ENCODE measurements around the gene DIP2C. TPM values are rescaled to one million over a fixed set of nuclear protein-coding genes. Genes with fewer than 3 reads are reported as not detected.
"Not testable (repeated sequence)": the region's sequence is repeated elsewhere in the genome, so short reads cannot be mapped to it uniquely, and the experiment has no call there.

The DIP2C gene
- polyA plus RNA-seq, 2 donors: 2.2 to 2.7 TPM

DNA sequence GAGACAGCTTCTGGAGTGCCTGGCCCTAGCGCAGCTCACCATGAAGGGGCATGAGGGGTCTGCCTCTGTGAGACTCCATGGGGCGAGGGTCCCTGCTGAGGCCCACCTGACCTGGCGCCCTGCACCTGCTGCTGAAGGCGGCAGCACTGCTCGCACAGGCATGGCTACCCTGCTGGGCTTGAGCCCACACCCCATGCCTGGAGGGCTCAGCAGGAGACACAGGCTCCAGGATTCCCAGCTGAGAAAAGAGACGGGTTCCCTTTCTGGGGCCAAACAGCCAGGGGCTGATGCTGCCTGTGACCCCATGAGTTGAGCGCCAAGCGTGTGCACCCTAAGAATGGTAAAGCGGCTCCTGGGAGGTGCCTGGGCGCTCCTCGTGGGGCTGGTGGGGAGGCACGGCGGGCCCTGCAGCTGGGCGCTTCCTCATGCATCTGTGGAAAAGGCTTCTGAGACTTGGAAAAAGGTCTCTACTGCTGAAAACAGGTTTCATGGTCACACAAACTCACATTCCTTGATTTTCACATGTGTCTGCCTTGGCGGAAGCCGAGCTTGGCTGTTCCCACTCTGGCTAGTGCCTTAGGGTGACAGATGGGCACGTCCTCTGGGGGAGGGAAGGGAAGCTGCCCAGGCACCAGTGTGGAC is 320.8 kb downstream of the DIP2C start:
- Histone ChIP-seq H3K4me1 (ENCODE audit: control insufficient read depth in 2 of 2, insufficient read depth in 2 of 2, low read length in 1 of 2) (no peaks in the 10 kb centered on the region), H3K9me3 (ENCODE audit: control insufficient read depth in 2 of 2, insufficient read depth in 1 of 2, low read depth in 1 of 2, low read length in 1 of 2) (no peaks in the 10 kb centered on the region), H3K27me3 (ENCODE audit: control insufficient read depth in 1 of 2, insufficient read depth in 2 of 2, low read length in 2 of 2) (no peaks in the 10 kb centered on the region), H3K36me3 (ENCODE audit: control insufficient read depth in 2 of 2, insufficient read depth in 2 of 2, low read length in 1 of 2) (peaks cover 12 to 13% of the 10 kb centered on the region in 2 donors), H3K4me3 (ENCODE audit: low read depth in 1 of 2, low read length in 2 of 2) (no peak overlapping the region), H3K27ac (ENCODE audit: low read depth in 2 of 2, low read length in 1 of 2) (no peak overlapping the region)
- 93% methylated on average over 17 of the region's 17 CpGs for WGBS, 2 donors

DNA sequence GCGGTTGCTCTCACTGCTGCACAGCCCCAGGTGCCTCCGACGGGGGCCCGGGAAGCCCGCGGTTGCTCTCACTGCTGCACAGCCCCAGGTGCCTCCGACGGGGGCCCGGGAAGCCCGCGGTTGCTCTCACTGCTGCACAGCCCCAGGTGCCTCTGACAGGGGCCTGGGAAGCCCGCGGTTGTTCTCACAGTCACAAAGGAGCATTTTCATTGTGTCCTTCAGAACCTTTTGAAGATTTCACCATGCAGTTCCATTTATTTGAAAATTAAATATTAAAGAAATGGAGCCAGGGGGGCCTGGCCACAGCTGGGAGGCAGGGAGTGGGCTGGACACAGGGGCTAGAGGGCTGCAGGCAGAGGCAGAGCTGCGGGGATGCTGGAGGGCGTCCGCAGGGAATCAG is 321.4 kb downstream of the DIP2C start:
- not testable (repeated sequence) for H3K27me3 ChIP-seq (ENCODE audit: control insufficient read depth in 1 of 2, insufficient read depth in 2 of 2, low read length in 2 of 2); H3K27ac ChIP-seq (ENCODE audit: low read depth in 2 of 2, low read length in 1 of 2); H3K4me3 ChIP-seq (ENCODE audit: low read depth in 1 of 2, low read length in 2 of 2); H3K9me3 ChIP-seq (ENCODE audit: control insufficient read depth in 2 of 2, insufficient read depth in 1 of 2, low read depth in 1 of 2, low read length in 1 of 2); H3K4me1 ChIP-seq (ENCODE audit: control insufficient read depth in 2 of 2, insufficient read depth in 2 of 2, low read length in 1 of 2)
- WGBS, 2 donors: 92 to 94% methylated on average over 10 of the region's 16 CpGs
- H3K36me3 ChIP-seq (ENCODE audit: control insufficient read depth in 2 of 2, insufficient read depth in 2 of 2, low read length in 1 of 2): peaks cover 16% of the 10 kb centered on the region in 2 donors

- peaks cover 16 to 17% of the 10 kb centered on the region in 2 donors for H3K36me3 ChIP-seq (ENCODE audit: control insufficient read depth in 2 of 2, insufficient read depth in 2 of 2, low read length in 1 of 2)
- no peaks in the 10 kb centered on the region for H3K4me1 ChIP-seq (ENCODE audit: control insufficient read depth in 2 of 2, insufficient read depth in 2 of 2, low read length in 1 of 2)
- no peaks in the 10 kb centered on the region for H3K9me3 ChIP-seq (ENCODE audit: control insufficient read depth in 2 of 2, insufficient read depth in 1 of 2, low read depth in 1 of 2, low read length in 1 of 2)
- H3K4me3 ChIP-seq (ENCODE audit: low read depth in 1 of 2, low read length in 2 of 2): no peak overlapping the region
- no peak overlapping the region for H3K27ac ChIP-seq (ENCODE audit: low read depth in 2 of 2, low read length in 1 of 2)
- no peaks in the 10 kb centered on the region for H3K27me3 ChIP-seq (ENCODE audit: control insufficient read depth in 1 of 2, insufficient read depth in 2 of 2, low read length in 2 of 2)
- WGBS, 2 donors: 89 to 94% methylated on average over 17 to 20 of the region's 25 CpGs
Measured at GRCh38 chr10:367636-368035, 321.8 kb downstream of the DIP2C start.

- no peak overlapping the region for H3K4me3 ChIP-seq (ENCODE audit: low read depth in 1 of 2, low read length in 2 of 2)
- WGBS, 2 donors: 92% methylated on average over 12 of the region's 12 CpGs
- H3K36me3 ChIP-seq (ENCODE audit: control insufficient read depth in 2 of 2, insufficient read depth in 2 of 2, low read length in 1 of 2): peaks cover 16 to 21% of the 10 kb centered on the region in 2 donors
- H3K9me3 ChIP-seq (ENCODE audit: control insufficient read depth in 2 of 2, insufficient read depth in 1 of 2, low read depth in 1 of 2, low read length in 1 of 2): no peaks in the 10 kb centered on the region
- H3K27ac ChIP-seq (ENCODE audit: low read depth in 2 of 2, low read length in 1 of 2): no peak overlapping the region
- H3K4me1 ChIP-seq (ENCODE audit: control insufficient read depth in 2 of 2, insufficient read depth in 2 of 2, low read length in 1 of 2): no peaks in the 10 kb centered on the region
- no peaks in the 10 kb centered on the region for H3K27me3 ChIP-seq (ENCODE audit: control insufficient read depth in 1 of 2, insufficient read depth in 2 of 2, low read length in 2 of 2)
Measured at GRCh38 chr10:366186-366585, 323.3 kb downstream of the DIP2C start.

GRCh38 chr10:364267-364775 is 325.1 kb downstream of the DIP2C start:
- Histone ChIP-seq H3K36me3 (ENCODE audit: control insufficient read depth in 2 of 2, insufficient read depth in 2 of 2, low read length in 1 of 2) (peaks cover 16 to 21% of the 10 kb centered on the region in 2 donors), H3K27me3 (ENCODE audit: control insufficient read depth in 1 of 2, insufficient read depth in 2 of 2, low read length in 2 of 2) (no peaks in the 10 kb centered on the region), H3K9me3 (ENCODE audit: control insufficient read depth in 2 of 2, insufficient read depth in 1 of 2, low read depth in 1 of 2, low read length in 1 of 2) (no peaks in the 10 kb centered on the region), H3K4me1 (ENCODE audit: control insufficient read depth in 2 of 2, insufficient read depth in 2 of 2, low read length in 1 of 2) (no peaks in the 10 kb centered on the region), H3K27ac (ENCODE audit: low read depth in 2 of 2, low read length in 1 of 2) (no peak overlapping the region), H3K4me3 (ENCODE audit: low read depth in 1 of 2, low read length in 2 of 2) (no peak overlapping the region)
- 94 to 95% methylated on average over 24 of the region's 24 CpGs for WGBS, 2 donors

DNA sequence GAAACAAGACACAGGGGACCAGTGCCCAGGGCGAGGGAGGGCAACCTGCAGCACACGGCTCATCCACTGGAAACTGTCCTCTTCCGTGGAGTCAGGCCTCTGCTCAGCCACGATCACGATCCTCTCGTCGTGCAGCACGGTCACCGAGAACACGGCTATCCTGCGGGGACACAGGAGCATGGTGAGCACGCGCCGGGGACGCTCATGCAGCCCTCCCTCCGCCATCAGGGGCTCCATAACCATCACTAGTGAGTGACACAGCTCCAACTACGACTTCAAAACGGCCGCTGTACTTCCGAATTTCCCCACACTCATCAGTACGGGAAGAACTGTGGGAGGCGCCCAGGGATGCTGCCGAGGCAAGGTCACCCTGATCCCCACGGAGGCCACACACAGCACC is 326.3 kb downstream of the DIP2C start:
- H3K36me3 ChIP-seq (ENCODE audit: control insufficient read depth in 2 of 2, insufficient read depth in 2 of 2, low read length in 1 of 2): peaks cover 16% of the 10 kb centered on the region in 2 donors
- no peak overlapping the region for H3K4me3 ChIP-seq (ENCODE audit: low read depth in 1 of 2, low read length in 2 of 2)
- no peak overlapping the region for H3K27ac ChIP-seq (ENCODE audit: low read depth in 2 of 2, low read length in 1 of 2)
- no peaks in the 10 kb centered on the region for H3K27me3 ChIP-seq (ENCODE audit: control insufficient read depth in 1 of 2, insufficient read depth in 2 of 2, low read length in 2 of 2)
- H3K4me1 ChIP-seq (ENCODE audit: control insufficient read depth in 2 of 2, insufficient read depth in 2 of 2, low read length in 1 of 2): no peaks in the 10 kb centered on the region
- WGBS, 2 donors: 94 to 97% methylated on average over 24 of the region's 24 CpGs
- no peaks in the 10 kb centered on the region for H3K9me3 ChIP-seq (ENCODE audit: control insufficient read depth in 2 of 2, insufficient read depth in 1 of 2, low read depth in 1 of 2, low read length in 1 of 2)

DNA sequence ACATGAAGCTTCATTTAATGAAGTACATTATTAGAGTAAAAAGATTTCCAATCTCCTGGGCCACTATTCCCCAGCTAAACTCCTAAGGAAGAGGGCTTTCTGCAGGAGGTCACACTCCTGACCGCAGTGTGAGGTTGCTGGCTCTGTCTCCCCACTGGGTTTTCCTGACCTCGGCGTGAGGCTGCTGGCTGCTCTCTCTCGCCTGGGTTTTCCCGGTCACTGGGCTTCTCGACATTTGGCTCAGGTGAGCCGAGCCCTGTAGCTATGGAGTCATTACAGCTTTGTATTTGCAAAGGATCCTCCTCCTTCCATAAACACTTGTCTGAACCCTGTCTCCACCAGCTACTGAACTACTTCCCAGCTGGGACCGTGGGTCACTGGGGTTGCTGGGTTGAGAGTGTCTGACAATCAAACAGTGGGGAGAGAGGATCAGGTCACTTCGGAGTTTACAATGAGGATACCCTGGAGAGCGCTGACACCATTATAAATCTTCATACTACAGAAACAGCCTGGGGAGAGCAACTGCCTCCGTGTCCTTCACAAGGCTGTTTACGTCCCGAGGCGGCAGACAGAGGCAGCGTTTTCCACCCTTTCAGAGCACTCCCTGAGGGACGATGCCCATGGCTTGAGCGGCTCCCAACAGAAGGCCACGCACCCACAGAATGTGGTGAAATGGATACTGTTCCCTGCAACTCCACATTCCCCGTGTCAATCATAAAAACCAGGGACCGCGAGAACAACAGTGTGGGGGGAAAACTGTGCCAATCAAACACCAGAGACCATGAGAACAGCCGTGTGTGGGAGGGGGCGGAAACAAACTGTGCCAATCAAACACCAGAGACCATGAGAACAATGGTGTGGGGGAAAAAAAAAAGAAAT is 328.0 kb downstream of the DIP2C start:
- 68 to 74% methylated on average over 23 of the region's 23 CpGs for WGBS, 2 donors
- H3K9me3 ChIP-seq (ENCODE audit: control insufficient read depth in 2 of 2, insufficient read depth in 1 of 2, low read depth in 1 of 2, low read length in 1 of 2): no peaks in the 10 kb centered on the region
- H3K27me3 ChIP-seq (ENCODE audit: control insufficient read depth in 1 of 2, insufficient read depth in 2 of 2, low read length in 2 of 2): no peaks in the 10 kb centered on the region
- peaks cover 13 to 22% of the 10 kb centered on the region in 2 donors for H3K36me3 ChIP-seq (ENCODE audit: control insufficient read depth in 2 of 2, insufficient read depth in 2 of 2, low read length in 1 of 2)
- H3K4me3 ChIP-seq (ENCODE audit: low read depth in 1 of 2, low read length in 2 of 2): no peak overlapping the region
- no peak overlapping the region for H3K27ac ChIP-seq (ENCODE audit: low read depth in 2 of 2, low read length in 1 of 2)
- no peaks in the 10 kb centered on the region for H3K4me1 ChIP-seq (ENCODE audit: control insufficient read depth in 2 of 2, insufficient read depth in 2 of 2, low read length in 1 of 2)

DNA sequence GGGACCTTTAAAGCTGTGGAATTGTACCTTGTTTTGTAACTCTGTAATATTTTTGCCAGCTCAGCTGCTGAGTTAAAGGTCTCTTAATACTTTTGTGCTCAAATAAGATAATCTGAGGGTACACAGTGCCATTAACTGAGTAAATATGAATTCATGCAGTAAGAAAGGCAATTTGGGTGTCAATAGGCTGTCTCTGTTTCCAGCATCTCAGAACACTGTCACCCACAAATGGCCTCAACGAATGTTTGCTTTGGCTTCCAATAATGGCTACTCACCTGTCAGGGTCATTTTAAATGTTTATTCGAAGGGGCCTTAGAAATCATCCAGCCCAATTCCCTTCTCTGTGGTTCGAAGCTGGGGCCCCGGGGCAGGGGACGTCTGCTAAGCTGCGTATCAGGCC is 328.8 kb downstream of the DIP2C start:
- Histone ChIP-seq H3K36me3 (ENCODE audit: control insufficient read depth in 2 of 2, insufficient read depth in 2 of 2, low read length in 1 of 2) (peaks cover 8 to 20% of the 10 kb centered on the region in 2 donors), H3K9me3 (ENCODE audit: control insufficient read depth in 2 of 2, insufficient read depth in 1 of 2, low read depth in 1 of 2, low read length in 1 of 2) (no peaks in the 10 kb centered on the region), H3K27ac (ENCODE audit: low read depth in 2 of 2, low read length in 1 of 2) (no peak overlapping the region), H3K27me3 (ENCODE audit: control insufficient read depth in 1 of 2, insufficient read depth in 2 of 2, low read length in 2 of 2) (no peaks in the 10 kb centered on the region), H3K4me3 (ENCODE audit: low read depth in 1 of 2, low read length in 2 of 2) (no peak overlapping the region), H3K4me1 (ENCODE audit: control insufficient read depth in 2 of 2, insufficient read depth in 2 of 2, low read length in 1 of 2) (no peaks in the 10 kb centered on the region)
- WGBS, 2 donors: 65 to 79% methylated on average over 6 of the region's 6 CpGs

- Histone ChIP-seq H3K9me3 (ENCODE audit: control insufficient read depth in 2 of 2, insufficient read depth in 1 of 2, low read depth in 1 of 2, low read length in 1 of 2) (no peaks in the 10 kb centered on the region), H3K27ac (ENCODE audit: low read depth in 2 of 2, low read length in 1 of 2) (no peak overlapping the region), H3K36me3 (ENCODE audit: control insufficient read depth in 2 of 2, insufficient read depth in 2 of 2, low read length in 1 of 2) (peaks cover 9 to 22% of the 10 kb centered on the region in 2 donors), H3K27me3 (ENCODE audit: control insufficient read depth in 1 of 2, insufficient read depth in 2 of 2, low read length in 2 of 2) (no peaks in the 10 kb centered on the region), H3K4me1 (ENCODE audit: control insufficient read depth in 2 of 2, insufficient read depth in 2 of 2, low read length in 1 of 2) (no peaks in the 10 kb centered on the region), H3K4me3 (ENCODE audit: low read depth in 1 of 2, low read length in 2 of 2) (no peak overlapping the region)
- 93% methylated on average over 14 of the region's 14 CpGs for WGBS, 2 donors
Measured at GRCh38 chr10:359762-360161, 329.7 kb downstream of the DIP2C start.

All from esophagus (tissue), 2 donors.